ENCODE results near the gene TGFA.
A peak's percentile ranks its signal among the peaks of the same experiment; 100 is the strongest.

The TGFA gene

DNA sequence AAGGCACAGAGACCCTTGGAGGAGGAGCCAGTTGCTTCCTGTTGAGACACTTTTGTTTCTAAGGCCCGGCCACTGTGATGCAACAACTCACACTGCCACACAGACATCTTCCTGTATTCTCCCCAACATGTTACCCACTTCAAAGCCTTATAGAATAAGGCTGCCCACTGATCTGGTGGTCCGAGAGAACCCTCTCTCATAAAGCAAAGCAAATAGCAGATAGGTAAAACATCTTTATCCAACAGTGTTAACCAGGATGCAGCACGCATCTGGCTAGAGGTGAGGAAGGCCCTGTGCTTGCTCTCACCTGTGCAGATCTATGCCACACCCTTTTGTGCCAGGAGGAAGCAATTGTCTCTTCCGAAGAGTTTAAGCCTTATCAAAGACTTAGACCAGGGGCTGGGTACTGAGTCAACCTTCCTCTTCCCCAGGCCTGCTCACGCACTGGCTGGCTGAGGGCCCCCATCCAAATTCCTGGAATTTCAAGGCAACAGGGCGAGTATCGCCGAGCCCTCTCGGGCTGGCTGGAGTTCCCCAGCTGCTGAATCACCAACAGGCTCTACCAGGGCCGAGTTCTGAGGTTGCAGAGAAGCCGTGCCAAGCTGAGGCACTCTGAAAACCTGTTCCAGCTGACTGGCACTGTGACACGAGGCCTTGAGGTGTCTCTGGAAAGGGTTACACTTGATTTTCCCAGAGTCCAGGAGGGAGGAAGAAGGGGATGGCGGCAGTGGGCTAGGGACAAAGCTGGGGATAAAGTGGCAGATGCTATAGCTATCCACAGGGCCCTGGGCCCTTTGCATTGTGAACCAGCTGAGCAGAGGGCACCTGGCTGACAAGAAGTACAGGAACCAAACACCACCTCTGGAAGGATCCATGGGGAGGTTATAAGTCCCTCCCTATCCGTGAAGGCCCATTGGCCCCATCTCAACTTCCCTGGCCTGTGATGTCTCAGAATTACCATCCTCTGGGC is 29.3 kb downstream of the TGFA start:
- peak in 1 of 3 experiments; percentile 8 for DNase-seq (ENCODE audit: low read depth in 3 of 3)

DNA sequence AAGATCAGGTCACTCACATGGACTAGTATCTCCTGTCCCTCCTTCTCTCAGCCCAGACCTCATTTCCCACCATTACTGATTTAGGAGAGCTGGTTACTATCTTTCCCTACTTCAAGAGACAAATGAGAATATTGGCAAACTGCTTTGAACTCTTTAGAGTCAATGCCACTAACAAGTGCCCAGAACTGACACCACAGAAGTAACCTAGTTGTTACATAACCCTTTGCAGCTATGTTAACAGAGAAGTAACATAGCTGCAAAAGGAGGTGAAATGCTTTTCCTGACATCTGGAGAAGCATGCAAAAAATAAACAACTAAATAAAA is 30.0 kb downstream of the TGFA start:
- DNase-seq (ENCODE audit: low read depth in 3 of 3), result no peak

DNA sequence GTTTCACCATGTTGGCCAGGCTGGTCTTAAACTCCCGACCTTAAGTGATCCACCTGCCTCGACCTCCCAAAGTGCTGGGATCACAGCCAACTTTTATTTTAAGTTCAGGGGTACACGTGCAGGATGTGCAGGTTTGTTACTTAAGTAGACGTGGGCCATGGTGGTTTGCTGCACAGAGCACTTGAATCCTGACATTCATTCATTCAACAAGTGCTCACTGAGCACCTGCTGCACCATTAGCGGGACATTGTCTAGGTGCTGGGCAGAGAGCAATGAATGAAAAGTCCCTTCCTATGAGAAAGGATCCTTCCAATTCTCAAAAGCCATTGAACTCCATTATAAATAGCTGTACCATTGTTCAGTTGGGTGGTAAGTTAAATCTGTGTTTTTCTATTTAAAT is 31.0 kb downstream of the TGFA start:
- no peak for DNase-seq (ENCODE audit: low read depth in 3 of 3)

DNA sequence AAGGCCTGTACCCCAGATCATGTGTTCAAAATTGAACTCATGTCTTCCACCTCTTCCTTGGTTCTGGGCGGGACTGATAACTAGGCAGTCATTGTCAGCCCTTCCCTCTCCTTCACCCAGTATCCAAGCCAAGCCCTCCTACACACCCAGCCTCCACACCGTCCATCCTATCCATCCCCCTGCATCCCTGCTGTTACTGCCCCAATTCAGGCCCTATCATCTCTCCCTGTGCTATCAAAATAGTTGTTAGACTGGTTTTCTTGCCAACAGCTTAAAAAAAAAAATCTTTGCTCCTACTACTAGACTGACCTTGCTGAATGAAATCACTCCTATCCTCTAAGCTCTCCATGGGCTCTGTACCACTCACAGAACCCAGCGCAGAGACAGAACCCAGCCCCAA is 32.8 kb downstream of the TGFA start:
- no peak for DNase-seq (ENCODE audit: low read depth in 3 of 3)

DNA sequence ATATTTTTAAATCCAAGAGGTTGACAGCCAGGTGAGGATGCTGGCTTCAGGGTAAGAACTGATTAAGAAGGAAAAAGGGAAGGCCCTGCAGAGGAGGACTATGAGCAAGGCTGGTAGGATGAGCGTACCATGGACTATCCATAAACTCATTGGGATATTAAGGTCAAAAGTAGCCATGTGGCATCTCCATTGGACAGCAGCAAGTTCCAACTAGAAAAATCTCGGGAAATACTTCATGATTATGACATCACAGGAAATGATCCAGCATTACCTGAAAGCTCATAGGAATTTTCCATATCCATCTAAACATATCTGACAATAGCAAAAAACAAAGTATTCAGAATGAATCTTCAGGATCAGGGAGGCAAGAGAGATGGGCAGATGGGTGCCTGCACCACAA is 34.2 kb downstream of the TGFA start:
- no peak for DNase-seq (ENCODE audit: low read depth in 3 of 3)

DNA sequence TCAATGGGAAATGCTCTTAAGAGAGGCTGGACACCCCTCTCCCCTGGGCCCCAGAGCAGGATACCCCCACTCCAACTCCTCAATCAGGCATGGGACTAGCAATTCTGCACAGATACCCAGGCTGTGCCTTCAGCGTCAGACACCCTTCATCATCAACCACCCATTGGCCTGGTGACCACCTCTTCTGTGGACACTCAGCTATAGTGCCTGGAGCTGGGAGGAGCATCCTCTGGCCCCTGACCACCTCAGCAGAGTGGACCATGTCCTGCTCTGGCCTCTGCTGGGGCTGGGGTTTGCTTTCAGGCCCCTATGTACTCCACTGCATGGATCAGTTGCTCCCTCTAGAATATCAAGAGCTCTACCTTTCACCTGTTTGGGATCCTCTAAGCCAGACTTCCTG is 35.1 kb downstream of the TGFA start:
- no peak for DNase-seq (ENCODE audit: low read depth in 3 of 3)

DNA sequence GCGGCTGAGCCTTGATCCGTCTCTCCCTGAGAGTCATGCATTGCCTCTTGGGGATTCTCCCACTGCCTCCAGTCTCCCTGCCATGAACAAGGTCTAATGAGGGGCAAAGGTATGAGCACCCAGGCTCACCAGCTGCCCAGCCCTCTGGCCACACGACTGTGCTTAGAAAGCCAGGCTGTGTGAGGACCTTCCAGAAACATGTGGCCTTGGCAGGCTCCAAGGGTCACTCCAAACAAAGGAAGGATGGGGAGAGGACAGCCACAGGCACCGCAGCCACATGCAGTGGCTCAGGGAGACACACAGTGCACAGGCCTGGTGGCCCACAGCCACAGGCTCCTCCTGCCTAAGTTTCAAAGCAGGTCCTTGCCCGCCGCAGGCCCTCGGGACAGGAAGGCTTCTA is 35.8 kb downstream of the TGFA start:
- no peak for DNase-seq (ENCODE audit: low read depth in 3 of 3)

DNA sequence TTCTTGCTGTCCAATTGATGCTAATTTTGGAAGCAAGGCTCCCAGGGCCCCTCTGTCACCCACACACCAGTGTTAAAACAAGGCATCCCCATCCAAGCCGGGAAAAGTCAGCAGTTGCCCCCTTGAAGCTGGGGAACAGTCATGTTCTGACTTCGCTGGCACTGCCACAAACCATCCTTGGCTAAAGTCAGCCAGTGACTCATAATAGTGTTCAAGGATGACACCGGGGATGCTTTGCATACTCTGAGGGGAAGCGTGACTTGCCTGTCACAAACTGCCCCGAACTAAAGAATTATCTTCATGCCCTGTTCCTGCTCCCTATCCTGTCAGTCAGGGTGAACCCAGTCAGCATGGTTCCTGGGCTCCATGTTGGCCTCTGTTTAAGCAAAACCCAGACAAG is 37.0 kb downstream of the TGFA start:
- no peak for DNase-seq (ENCODE audit: low read depth in 3 of 3)

DNA sequence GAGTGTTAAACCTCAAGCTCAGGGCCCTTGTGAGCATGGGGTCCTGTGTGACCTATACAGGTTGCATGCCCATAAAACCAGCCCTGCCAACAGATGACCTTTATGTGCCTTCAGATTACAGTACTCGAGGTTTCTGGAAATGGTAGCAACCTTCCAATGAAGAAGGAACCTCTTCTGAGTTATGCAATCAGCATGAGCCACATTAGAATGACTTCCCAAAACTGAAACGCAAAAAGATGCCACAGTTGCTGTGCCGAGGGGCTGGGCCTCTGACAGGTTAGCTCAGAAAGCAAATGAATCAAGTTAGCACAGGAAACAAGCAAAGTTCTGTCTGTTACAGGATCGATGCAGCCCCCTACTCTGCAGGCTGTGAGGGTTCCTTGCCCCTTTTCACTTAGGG is 37.7 kb downstream of the TGFA start:
- DNase-seq (ENCODE audit: low read depth in 3 of 3), result no peak

DNA sequence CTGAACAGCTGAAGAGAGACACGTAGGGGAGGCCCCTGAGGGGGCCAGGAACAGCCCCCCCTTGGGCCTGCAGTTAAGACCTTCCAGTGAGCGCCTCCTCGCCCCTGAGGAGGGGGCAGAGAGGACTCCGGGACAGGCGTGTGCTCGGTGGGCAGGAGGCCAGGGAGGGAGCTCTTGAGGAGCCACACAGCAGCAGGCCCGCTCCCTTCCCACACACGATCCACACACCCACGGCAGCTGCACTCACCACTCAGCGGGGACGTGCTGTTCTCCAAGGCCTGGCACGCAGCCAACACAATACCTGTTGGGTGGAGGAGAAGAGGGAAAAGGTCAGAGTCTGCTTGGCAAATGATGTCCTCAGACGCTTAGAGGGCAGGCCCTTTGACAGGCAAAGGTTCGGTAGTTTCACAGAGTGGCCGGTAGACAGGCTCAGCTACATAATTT is 39.0 kb downstream of the TGFA start:
- no peak for DNase-seq (ENCODE audit: low read depth in 3 of 3)

DNA sequence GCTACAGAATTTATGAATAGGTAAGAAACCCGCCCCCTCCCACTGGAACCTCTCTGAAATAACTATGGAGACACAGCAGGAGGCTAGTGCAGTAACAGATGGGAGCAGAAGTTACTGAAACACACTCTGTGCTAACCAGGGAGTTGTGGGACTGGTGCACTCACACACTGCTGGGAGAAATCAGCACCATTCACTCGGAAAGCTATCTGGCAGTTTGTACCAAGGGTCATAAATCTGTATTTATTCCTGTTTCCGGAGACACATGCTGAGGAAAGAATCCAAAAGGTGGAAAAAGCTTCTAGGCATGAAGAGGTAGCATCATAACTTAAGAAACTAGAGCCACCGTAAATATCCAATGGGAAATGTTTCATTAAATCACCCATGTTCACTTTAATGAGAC is 39.9 kb downstream of the TGFA start:
- DNase-seq (ENCODE audit: low read depth in 3 of 3), result no peak

DNA sequence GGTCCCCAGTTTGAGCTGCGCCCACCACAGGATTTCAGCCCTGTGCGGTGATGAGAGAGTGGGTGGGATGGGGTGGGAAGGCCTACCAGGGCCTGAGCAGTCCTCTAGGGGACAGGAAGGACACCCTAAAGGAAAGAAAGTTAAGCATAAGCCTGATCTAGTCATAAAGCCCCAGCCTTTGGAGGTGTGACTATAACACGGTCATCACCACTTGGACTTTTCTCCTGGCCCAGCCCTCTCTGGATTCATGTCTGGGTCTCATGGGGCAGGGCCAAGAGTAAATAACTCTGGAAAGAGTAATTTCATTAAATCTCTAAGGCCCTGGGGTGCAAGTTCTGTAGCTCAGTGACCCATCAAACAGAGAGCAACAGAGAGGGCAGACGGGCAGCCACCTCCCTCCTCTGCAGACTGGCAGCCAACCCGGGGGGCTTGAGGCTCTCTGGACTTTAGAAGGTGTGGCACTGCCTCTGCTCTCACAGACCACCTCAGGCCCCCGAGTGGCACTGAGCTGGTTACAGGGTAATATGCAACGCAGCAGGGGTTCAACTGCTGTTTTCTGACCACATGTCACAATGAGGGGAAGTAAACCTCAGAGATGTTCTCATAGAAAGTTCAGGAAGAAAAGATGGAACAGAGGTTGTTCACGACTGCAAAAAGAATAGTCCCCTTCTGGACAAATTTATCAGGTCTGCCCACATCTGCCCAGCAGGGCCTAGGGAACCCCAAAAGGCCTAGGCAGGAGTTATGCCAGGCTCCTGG is 41.5 kb downstream of the TGFA start:
- no peak for DNase-seq (ENCODE audit: low read depth in 3 of 3)

DNA sequence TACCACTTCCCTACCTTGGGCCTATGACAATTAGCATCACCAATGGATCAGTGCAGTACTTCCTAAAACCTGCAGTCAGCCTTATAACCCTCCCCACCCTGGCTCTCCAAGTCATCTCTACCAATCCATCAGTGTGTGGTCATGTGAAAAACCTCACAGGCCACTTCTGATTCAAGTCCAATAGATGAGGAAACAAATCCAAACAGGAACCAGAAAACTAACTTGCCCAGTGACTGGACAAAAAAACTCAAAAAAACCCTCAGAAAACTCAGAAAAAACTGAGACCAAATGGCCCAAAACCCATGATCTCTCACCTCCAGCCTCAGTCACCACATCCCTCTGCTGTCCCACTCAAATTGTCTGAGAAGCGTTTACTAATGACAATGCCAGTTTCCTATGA is 43.3 kb downstream of the TGFA start:
- no peak for DNase-seq (ENCODE audit: low read depth in 3 of 3)

DNA sequence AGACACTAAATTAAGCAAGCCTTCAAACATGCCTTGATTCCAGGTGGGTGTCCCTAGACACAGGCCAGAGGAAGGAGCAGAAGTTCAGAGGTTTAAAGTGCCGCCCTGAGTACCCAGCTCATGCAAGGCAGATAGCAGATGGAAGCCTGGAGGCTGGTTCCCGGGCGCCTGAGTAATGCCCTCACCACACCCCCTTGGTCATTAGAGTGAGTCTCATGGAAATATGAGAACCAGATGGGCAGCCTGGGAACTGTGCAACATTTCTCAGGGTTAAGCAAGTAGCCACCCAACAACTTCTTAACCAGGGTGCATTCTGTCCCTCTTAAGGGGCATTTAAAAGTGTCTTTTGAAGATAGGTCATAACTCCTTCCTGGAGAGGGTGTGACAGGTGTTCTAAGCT is 44.1 kb downstream of the TGFA start:
- no peak for DNase-seq (ENCODE audit: low read depth in 3 of 3)

DNA sequence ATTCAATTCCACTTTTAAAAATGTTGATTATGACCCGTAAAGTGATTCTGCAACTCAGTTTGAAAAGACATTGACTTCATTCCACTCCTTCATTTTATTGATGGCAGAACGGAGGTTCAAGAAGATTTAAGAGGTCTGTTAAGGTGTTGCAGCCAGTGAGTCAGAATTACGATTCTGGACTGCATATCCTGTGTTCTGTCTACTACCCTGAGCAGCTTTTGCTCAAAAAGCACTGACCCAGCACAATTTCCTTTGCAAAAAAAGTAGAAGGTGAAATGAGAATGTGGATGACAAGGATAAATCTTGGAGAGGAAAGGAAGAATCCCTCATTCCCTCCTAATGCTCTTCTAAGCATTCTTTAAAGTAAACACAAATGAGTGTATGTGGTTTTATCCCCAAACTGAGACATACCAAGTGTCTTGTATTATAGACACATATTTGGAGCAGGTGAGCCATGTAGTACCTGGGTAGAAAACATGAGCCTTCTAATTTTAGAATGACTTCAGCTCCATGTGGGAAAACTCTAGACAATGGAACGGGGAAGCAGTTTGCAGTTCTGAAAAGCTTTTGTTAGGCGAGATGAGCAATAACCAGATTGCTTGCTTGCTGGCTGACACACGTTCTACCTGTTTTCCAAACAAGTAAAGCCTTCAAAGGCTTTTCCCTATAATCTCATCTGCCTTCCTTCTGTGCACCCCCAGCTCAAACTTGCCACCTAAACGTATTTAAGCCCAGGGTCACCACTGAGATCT is 44.7 kb downstream of the TGFA start:
- DNase-seq (ENCODE audit: low read depth in 3 of 3), result no peak

DNA sequence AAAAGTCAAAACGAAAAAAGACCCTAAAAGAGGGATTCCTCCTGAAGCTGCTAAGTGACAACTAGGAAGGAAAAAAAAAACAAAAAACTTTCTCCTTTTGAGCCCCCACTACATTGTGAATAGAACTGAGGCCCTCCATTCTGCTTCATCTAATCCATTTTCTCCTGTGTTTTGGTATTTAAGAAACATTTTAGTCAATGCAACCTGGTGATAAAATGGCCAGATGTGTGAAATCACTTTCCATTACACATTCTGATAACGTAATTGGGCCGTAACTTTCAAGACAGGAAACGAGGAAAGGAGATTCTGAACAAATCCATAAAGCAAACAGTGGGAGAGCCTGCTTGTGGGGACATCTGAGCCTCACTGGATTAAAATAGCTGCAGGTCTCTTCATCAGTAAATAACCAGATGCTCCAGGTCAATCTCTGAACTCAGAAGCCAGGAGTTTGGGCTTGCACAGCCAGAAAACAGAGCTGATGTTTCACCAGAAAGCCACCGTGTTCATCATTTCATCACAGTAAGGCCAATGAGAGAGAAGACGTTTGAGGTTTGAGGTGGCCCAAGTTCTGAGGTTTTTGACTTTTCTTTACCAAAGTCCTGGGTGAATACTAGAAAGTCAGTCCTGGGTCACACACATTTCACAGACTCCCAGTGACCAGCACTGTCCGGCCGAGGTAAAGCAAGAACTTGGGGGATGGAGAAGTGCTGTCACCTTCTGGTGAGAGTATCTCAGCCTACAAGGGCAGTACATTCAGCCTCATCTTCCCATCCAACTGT is 47.8 kb downstream of the TGFA start:
- no peak for DNase-seq (ENCODE audit: low read depth in 3 of 3)

DNA sequence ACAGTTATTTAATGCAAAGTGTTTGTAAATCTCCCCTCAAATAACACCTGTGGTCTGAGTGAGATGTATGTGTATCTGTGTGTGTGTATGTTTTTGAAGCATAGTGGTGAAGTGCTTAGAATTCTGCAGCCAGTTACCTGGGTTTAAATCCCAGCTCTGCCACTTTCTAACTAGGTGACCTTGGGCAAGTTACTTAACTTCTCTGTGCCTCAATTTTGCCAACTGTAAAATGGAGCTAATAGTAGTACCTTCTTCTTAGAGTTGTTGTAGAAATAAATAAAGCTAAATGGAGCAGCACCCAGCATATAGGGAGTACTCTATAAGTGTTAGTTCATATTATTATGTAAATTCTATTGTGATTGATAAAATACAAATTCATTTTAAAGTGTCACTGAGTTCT is 48.9 kb downstream of the TGFA start:
- DNase-seq (ENCODE audit: low read depth in 3 of 3), result no peak

DNA sequence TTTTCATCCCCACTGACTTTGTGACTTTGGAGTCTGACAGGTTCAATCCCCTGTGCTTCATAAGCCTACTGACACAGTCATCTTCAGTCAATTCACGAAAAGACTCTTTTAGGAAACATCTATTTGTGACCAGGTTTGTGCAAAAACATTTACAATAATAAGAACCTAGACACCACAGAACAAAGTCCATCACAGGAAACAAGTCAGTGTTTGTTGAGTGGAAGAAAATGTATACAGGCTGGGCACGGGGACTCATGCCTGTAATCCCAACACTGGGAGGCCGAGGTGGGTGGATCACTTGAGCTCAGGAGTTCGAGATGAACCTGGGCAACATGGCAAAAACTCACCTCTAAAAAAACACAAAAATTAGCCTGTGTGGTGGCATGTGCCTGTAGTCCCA is 49.7 kb downstream of the TGFA start:
- no peak for DNase-seq (ENCODE audit: low read depth in 3 of 3)

DNA sequence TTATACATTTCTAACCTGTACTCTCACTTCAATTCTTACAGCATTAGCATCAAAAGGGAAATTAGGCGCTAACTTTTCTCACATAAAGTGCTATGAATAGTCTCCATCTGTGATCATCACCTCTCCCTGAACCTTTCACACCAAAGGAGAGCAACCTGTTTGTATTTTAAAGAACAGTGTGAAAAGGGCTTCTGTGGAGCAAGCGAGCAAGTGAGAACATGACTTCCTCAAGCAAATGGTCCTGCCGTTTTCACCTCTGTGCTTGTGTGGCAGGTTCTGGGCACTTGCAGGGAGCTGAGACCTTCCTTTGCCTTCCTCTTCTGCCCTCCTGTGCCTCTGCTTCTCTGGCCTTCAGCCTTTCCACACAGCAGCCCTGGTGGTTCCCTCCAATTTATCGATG is 51.9 kb downstream of the TGFA start:
- no peak for DNase-seq (ENCODE audit: low read depth in 3 of 3)

DNA sequence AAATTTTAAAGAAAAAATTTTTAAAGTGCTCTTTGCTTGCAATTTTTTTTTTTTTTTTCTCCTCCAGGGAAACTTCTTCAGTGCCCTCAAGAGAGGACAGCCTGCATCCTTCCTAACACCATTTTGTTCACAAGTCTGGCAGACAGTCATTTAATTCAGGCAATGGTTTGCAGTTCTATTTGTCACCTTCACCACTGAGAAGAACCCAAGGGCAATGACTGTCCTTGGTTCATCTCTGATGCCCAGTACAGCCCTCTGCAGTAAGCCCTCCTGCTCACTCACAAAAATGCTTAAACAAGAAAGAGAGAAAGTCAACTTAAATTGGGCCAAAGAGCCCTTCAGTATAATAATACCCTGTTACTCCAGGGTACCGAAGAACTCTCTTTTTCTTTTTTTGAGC is 52.4 kb downstream of the TGFA start:
- DNase-seq (ENCODE audit: low read depth in 3 of 3), result no peak

DNA sequence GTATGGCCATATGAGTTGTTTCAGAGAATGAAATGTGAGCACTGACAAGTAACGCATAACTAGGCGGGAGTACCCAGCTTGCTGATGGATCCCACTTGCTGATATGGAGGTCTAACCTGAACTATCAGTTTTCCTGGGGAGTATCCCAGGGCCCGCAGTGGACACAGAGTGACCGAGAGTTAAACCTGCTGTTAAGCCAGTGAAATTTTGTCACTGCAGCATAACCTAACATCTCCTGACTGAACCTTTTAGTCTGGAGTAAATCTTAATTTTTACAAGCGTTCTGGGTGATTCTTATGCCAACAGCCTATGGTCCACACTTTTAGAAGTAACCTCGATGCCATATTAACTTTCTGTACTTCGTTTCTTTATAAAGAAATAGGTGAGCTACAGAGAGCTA is 54.4 kb downstream of the TGFA start:
- no peak for DNase-seq (ENCODE audit: low read depth in 3 of 3)

DNA sequence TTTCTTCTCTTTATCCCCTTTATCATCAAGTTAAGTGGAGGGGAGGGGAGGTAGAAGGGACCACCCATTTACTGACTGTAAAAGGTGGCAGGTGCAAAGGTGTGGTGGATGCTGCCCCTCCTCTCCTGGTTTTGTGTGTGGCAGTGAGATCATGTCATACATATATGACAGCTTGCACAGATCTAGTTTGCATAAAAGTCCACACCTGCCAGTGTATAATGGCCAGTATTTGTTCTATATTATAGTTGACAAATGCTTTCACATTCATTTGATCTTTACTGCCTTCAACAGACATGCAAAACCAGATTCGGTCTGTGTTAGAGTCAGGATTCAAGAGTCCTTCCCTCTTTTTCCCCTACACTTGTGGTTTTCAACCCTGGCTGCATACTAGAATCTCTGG is 55.1 kb downstream of the TGFA start:
- no peak for DNase-seq (ENCODE audit: low read depth in 3 of 3)
